Thymus (tissue), 11 donors: ENCODE results near the gene HHAT. TPM values are rescaled to one million over a fixed set of nuclear protein-coding genes. Genes with fewer than 3 reads are reported as not detected.

Source experiments
- DNase-seq, 9 donors: peaks; one replicate each; pipeline ENCODE4 v3.0.0-alpha.2; 2013; ENCODE audit warnings: low spot score in 9 of 9, low read depth in 6 of 9, missing footprints in 1 of 9
- H3K27ac ChIP-seq, 2 donors: one replicate each; pipeline ENCODE4 v1.5.1; 2013; ENCODE audit warnings: control low read depth in 1 of 2, low read depth in 1 of 2, low read length in 1 of 2, mild to moderate bottlenecking in 1 of 2, moderate library complexity in 1 of 2
- H3K27me3 ChIP-seq, 2 donors: one replicate each; pipeline ENCODE4 v1.5.1; 2013; ENCODE audit warnings: low read length in 1 of 2; ENCODE audit not compliant: control insufficient read depth in 2 of 2, insufficient read depth in 1 of 2
- H3K36me3 ChIP-seq, 2 donors: one replicate each; pipeline ENCODE4 v1.5.1; 2013; ENCODE audit warnings: low read length in 1 of 2, mild to moderate bottlenecking in 1 of 2, moderate library complexity in 1 of 2; ENCODE audit not compliant: control insufficient read depth in 2 of 2, insufficient read depth in 2 of 2
- H3K4me1 ChIP-seq, 2 donors: one replicate each; pipeline ENCODE4 v1.5.1; 2013; ENCODE audit warnings: low read length in 2 of 2; ENCODE audit not compliant: control insufficient read depth in 2 of 2, insufficient read depth in 2 of 2
- H3K4me3 ChIP-seq, 2 donors: one replicate each; pipeline ENCODE4 v1.5.1; 2013; ENCODE audit warnings: low read length in 2 of 2, control low read depth in 1 of 2, mild to moderate bottlenecking in 1 of 2
- H3K9me3 ChIP-seq, 2 donors: one replicate each; pipeline ENCODE4 v1.5.1; 2013; ENCODE audit warnings: low read length in 1 of 2, mild to moderate bottlenecking in 1 of 2; ENCODE audit not compliant: control insufficient read depth in 2 of 2, insufficient read depth in 1 of 2
- WGBS: extraction: QIAGEN DNeasy Blood & Tissue Kit; methylation state at CpG from one replicate; pipeline ENCODE4 v1.1.7; 2013; 5-methylcytosine and 5-hydroxymethylcytosine counted together
- polyA plus RNA-seq: library from polyadenylated mRNA; stranded (reverse); fragments of 200-250 nt; gene quantifications from one replicate; pipeline ENCODE4 v1.2.3, GENCODE V29; 2013
- total RNA-seq: library from RNA; stranded (reverse); fragments of 120-200 nt; gene quantifications from one replicate; pipeline ENCODE4 v1.2.4, GENCODE V29; 2013
- donor health status: healthy.

Gene HHAT
- total and polyA plus RNA-seq, 2 donors, result 3.7 to 5.7 TPM

GRCh38 chr1:210605099-210605498 is 276.4 kb downstream of the HHAT start:
- Histone ChIP-seq H3K4me3 (no peak overlapping the region), H3K4me1 (no peaks in the 10 kb centered on the region), H3K36me3 (no peaks in the 10 kb centered on the region), H3K27ac (no peak overlapping the region), H3K9me3 (no peaks in the 10 kb centered on the region), H3K27me3 (no peaks in the 10 kb centered on the region)
- WGBS, result 47% methylated on average over 2 of the region's 2 CpGs
- DNase-seq, result no peak

- Histone ChIP-seq H3K27me3 (no peaks in the 10 kb centered on the region), H3K27ac (no peak overlapping the region), H3K4me3 (no peak overlapping the region), H3K9me3 (no peaks in the 10 kb centered on the region), H3K4me1 (no peaks in the 10 kb centered on the region), H3K36me3 (no peaks in the 10 kb centered on the region)
- DNase-seq, result no peak
- WGBS, result 92% methylated on average over 3 of the region's 3 CpGs
Observed at GRCh38 chr1:210607361-210607760, 278.7 kb downstream of the HHAT start.

GRCh38 chr1:210608767-210609166 is 280.1 kb downstream of the HHAT start:
- H3K4me3 ChIP-seq, result no peak overlapping the region
- H3K27ac ChIP-seq, result no peak overlapping the region
- H3K9me3 ChIP-seq, result no peaks in the 10 kb centered on the region
- no peaks in the 10 kb centered on the region for H3K27me3 ChIP-seq
- 76% methylated on average over 5 of the region's 5 CpGs for WGBS
- no peaks in the 10 kb centered on the region for H3K36me3 ChIP-seq
- no peaks in the 10 kb centered on the region for H3K4me1 ChIP-seq
- no peak for DNase-seq

- no peak for DNase-seq
- Histone ChIP-seq H3K36me3 (no peaks in the 10 kb centered on the region), H3K4me1 (no peaks in the 10 kb centered on the region), H3K27me3 (no peaks in the 10 kb centered on the region), H3K4me3 (no peak overlapping the region), H3K9me3 (no peaks in the 10 kb centered on the region), H3K27ac (no peak overlapping the region)
- WGBS, result 94% methylated on average over 4 of the region's 4 CpGs
Observed at GRCh38 chr1:210616356-210616755, 287.7 kb downstream of the HHAT start.

- Histone ChIP-seq H3K4me1 (no peaks in the 10 kb centered on the region), H3K9me3 (no peaks in the 10 kb centered on the region), H3K27me3 (no peaks in the 10 kb centered on the region), H3K36me3 (no peaks in the 10 kb centered on the region), H3K27ac (no peak overlapping the region), H3K4me3 (no peak overlapping the region)
- no peak for DNase-seq
- 92% methylated on average over 1 of the region's 1 CpG for WGBS
Observed at GRCh38 chr1:210617293-210617692, 288.6 kb downstream of the HHAT start.

GRCh38 chr1:210618369-210618768 is 289.7 kb downstream of the HHAT start:
- Histone ChIP-seq H3K27ac (no peak overlapping the region), H3K4me1 (no peaks in the 10 kb centered on the region), H3K9me3 (no peaks in the 10 kb centered on the region), H3K27me3 (no peaks in the 10 kb centered on the region), H3K4me3 (no peak overlapping the region), H3K36me3 (no peaks in the 10 kb centered on the region)
- 98% methylated on average over 5 of the region's 5 CpGs for WGBS
- no peak for DNase-seq

GRCh38 chr1:210620867-210621488 is 292.3 kb downstream of the HHAT start:
- no peak overlapping the region for H3K27ac ChIP-seq
- no peaks in the 10 kb centered on the region for H3K36me3 ChIP-seq
- no peaks in the 10 kb centered on the region for H3K27me3 ChIP-seq
- DNase-seq, result no peak
- no peaks in the 10 kb centered on the region for H3K4me1 ChIP-seq
- H3K4me3 ChIP-seq, result no peak overlapping the region
- WGBS, result 98% methylated on average over 6 of the region's 6 CpGs
- H3K9me3 ChIP-seq, result no peaks in the 10 kb centered on the region

GRCh38 chr1:210621712-210622111 is 293.0 kb downstream of the HHAT start:
- WGBS, result 99% methylated on average over 6 of the region's 6 CpGs
- H3K27ac ChIP-seq, result no peak overlapping the region
- no peaks in the 10 kb centered on the region for H3K27me3 ChIP-seq
- no peak for DNase-seq
- H3K4me1 ChIP-seq, result no peaks in the 10 kb centered on the region
- no peak overlapping the region for H3K4me3 ChIP-seq
- H3K36me3 ChIP-seq, result no peaks in the 10 kb centered on the region
- no peaks in the 10 kb centered on the region for H3K9me3 ChIP-seq

GRCh38 chr1:210624722-210625121 is 296.0 kb downstream of the HHAT start:
- H3K36me3 ChIP-seq, result no peaks in the 10 kb centered on the region
- no peaks in the 10 kb centered on the region for H3K27me3 ChIP-seq
- H3K4me3 ChIP-seq, result no peak overlapping the region
- H3K27ac ChIP-seq, result no peak overlapping the region
- H3K9me3 ChIP-seq, result no peaks in the 10 kb centered on the region
- 93% methylated on average over 1 of the region's 1 CpG for WGBS
- DNase-seq, result no peak
- H3K4me1 ChIP-seq, result no peaks in the 10 kb centered on the region

GRCh38 chr1:210625715-210626114 is 297.0 kb downstream of the HHAT start:
- Histone ChIP-seq H3K27ac (no peak overlapping the region), H3K4me3 (no peak overlapping the region), H3K27me3 (no peaks in the 10 kb centered on the region), H3K36me3 (no peaks in the 10 kb centered on the region), H3K4me1 (no peaks in the 10 kb centered on the region), H3K9me3 (no peaks in the 10 kb centered on the region)
- 96% methylated on average over 1 of the region's 1 CpG for WGBS
- no peak for DNase-seq
